A673 (cell line): ENCODE results near the gene CTNNA3. TPM values are rescaled to one million over a fixed set of nuclear protein-coding genes. Genes with fewer than 3 reads are reported as not detected.

Experiments used
- BruUV-seq: library from RNA; stranded (reverse); fragments of 400-500 nt; replicated peaks from 2 replicates; lab custom pipeline; 2021; lab: Mats Ljungman, UMichigan
- CTCF ChIA-PET: fragments of 300-600 bp; sonication (Branson Sonifier 250); formaldehyde crosslinking; loops from one replicate; lab custom pipeline; 2022; ENCODE audit warnings: antibody characterized with exemption; lab: Charles Lee
- POLR2A ChIA-PET: fragments of 300-600 bp; sonication (Branson Sonifier 250); formaldehyde crosslinking; loops from one replicate; lab custom pipeline; 2022; ENCODE audit warnings: antibody characterized with exemption; ENCODE audit not compliant: low non-redundant PET; lab: Charles Lee
- DNase-seq: peaks from one replicate; pipeline ENCODE4 v3.0.0-alpha.2; 2015; ENCODE audit warnings: low spot score
- H3K27ac ChIP-seq: fragments of 200-600 bp; sonication (generic); 2 replicates; pipeline ENCODE4 v1.5.1; 2016; ENCODE audit warnings: mixed run types, low read depth, mild to moderate bottlenecking, mixed read lengths, antibody characterized with exemption, low read length; ENCODE audit not compliant: poor library complexity, severe bottlenecking
- H3K27me3 ChIP-seq: fragments of 200-600 bp; sonication (generic); replicated peaks from 2 replicates; pipeline ENCODE4 v1.6.1; 2017; ENCODE audit warnings: mixed run types, low read depth, mild to moderate bottlenecking, mixed read lengths, antibody characterized with exemption, low read length; ENCODE audit not compliant: insufficient read depth, poor library complexity
- H3K36me3 ChIP-seq: fragments of 200-600 bp; sonication (generic); 2 replicates; pipeline ENCODE4 v1.6.1; 2016; ENCODE audit warnings: mixed run types, mild to moderate bottlenecking, mixed read lengths, antibody characterized with exemption, low read length; ENCODE audit not compliant: insufficient read depth, poor library complexity, severe bottlenecking
- H3K4me1 ChIP-seq: fragments of 200-600 bp; sonication (generic); 2 replicates; pipeline ENCODE4 v1.6.1; 2017; ENCODE audit warnings: mixed run types, mild to moderate bottlenecking, mixed read lengths, antibody characterized with exemption, low read length; ENCODE audit not compliant: insufficient read depth, poor library complexity, severe bottlenecking
- H3K4me3 ChIP-seq: fragments of 200-600 bp; sonication (generic); 2 replicates; pipeline ENCODE4 v1.5.1; 2016; ENCODE audit warnings: low read depth, mixed run types, mild to moderate bottlenecking, mixed read lengths, low read length; ENCODE audit not compliant: poor library complexity, severe bottlenecking
- H3K9me3 ChIP-seq: fragments of 200-600 bp; sonication (generic); 2 replicates; pipeline ENCODE4 v1.6.1; 2016; ENCODE audit warnings: mixed run types, low read depth, mild to moderate bottlenecking, mixed read lengths, antibody characterized with exemption, low read length; ENCODE audit not compliant: poor library complexity, severe bottlenecking
- CTCF ChIP-seq: fragments of 300-800, 200-600 bp; sonication (generic); conservative IDR thresholded peaks from 2 replicates; pipeline ENCODE4 v1.5.1; 2017; ENCODE audit warnings: low read depth, mild to moderate bottlenecking, antibody characterized with exemption, low read length, moderate library complexity, mixed read lengths
- EZH2 ChIP-seq: fragments of 200-600 bp; sonication (generic); IDR thresholded peaks from 2 replicates; pipeline ENCODE4 v1.6.1; 2017; ENCODE audit warnings: borderline replicate concordance, low read depth, mild to moderate bottlenecking, mixed read lengths, antibody characterized with exemption, low read length; ENCODE audit not compliant: poor library complexity, severe bottlenecking
- intact Hi-C: fragments of 100-400 bp; cut with micrococcal nuclease; formaldehyde crosslinking; loops from one replicate; pipeline ENCODE4 v1.10.0; 2022; ENCODE audit not compliant: unreplicated experiment
- total RNA-seq: library from RNA; stranded (reverse); gene quantifications from 2 replicates; pipeline ENCODE4 v1.2.3, GENCODE V29; 2021

Gene CTNNA3
- total RNA-seq, 1 experiment from 2014 or later, result not detected

- Histone ChIP-seq H3K9me3 (peaks cover 3% of the 10 kb centered on the region), H3K4me3 (no peak overlapping the region), H3K27me3 (no peaks in the 10 kb centered on the region), H3K4me1 (no peaks in the 10 kb centered on the region), H3K27ac (no peak overlapping the region), H3K36me3 (no peaks in the 10 kb centered on the region)
- POLR2A ChIA-PET, result no interaction called here
- intact Hi-C loops, result no loop called here
- CTCF ChIA-PET, result no interaction called here
- no peak for TF ChIP-seq CTCF
- no peak for TF ChIP-seq EZH2
- no peak for DNase-seq
- BruUV-seq, result no TSS peak
Measured at GRCh38 chr10:65911151-65911835, 1784.7 kb downstream of the CTNNA3 start.

- no TSS peak for BruUV-seq
Measured at GRCh38 chr10:65910209-65910608, 1785.8 kb downstream of the CTNNA3 start.

GRCh38 chr10:65907199-65907712, 1788.7 kb downstream of the CTNNA3 start:
- Histone ChIP-seq H3K9me3 (peaks cover 3% of the 10 kb centered on the region), H3K4me3 (no peak overlapping the region), H3K36me3 (no peaks in the 10 kb centered on the region), H3K4me1 (no peaks in the 10 kb centered on the region), H3K27me3 (no peaks in the 10 kb centered on the region), H3K27ac (no peak overlapping the region)
- intact Hi-C loops, result no loop called here
- no TSS peak for BruUV-seq
- CTCF ChIA-PET, result no interaction called here
- TF ChIP-seq CTCF (no peak), EZH2 (no peak)
- no peak for DNase-seq
- POLR2A ChIA-PET, result no interaction called here

More at GRCh38 chr10:65910209-65910608, 1785.8 kb downstream of the CTNNA3 start:
- Histone ChIP-seq H3K4me3 (no peak overlapping the region), H3K9me3 (peaks cover 3% of the 10 kb centered on the region), H3K27me3 (no peaks in the 10 kb centered on the region), H3K4me1 (no peaks in the 10 kb centered on the region), H3K27ac (no peak overlapping the region), H3K36me3 (no peaks in the 10 kb centered on the region)
- DNase-seq, result no peak
- TF ChIP-seq EZH2 (no peak), CTCF (no peak)
- POLR2A ChIA-PET, result no interaction called here
- CTCF ChIA-PET, result no interaction called here
- intact Hi-C loops, result no loop called here
